ENCODE results near the gene ARHGDIA.

DNA sequence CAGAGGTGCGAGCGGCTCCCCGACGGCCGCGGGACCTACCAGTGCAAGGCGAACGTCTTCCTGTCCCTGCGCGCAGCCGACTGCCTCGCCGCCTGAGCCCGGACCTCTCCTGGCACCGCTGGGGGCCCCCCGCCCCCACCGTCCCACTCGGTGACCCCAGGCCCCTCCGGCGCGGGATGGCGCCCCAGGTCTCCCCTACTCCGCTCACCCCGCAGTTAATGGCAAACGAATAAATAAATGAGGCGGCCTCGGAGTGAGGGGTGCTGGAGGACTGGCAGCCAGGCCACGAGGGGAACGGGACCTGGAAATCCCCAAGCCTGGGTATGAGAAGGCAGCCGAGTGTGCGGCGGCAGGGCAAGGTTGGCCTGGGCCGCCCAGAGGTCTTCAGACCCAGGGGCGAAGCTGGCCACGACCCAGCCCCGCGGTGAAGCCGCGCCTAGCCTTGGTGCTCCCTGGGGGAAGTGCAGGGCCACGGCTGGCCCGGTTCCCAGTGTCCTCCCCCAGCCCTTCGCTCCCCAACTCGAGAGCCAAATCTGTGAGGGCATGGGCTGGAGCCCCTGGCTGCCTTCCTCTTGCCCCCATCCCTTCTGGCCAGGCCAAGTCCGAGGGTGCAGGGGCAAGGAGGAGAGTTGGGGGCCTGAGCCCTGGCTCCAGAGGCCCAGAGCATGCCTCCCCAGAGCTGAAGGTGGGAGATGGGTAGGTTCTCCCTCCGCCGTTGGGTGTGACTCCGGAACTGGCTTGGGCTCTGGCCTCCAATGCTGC lies 31.7 kb upstream of the ARHGDIA start:
- TF ChIP-seq, protein P1, sequence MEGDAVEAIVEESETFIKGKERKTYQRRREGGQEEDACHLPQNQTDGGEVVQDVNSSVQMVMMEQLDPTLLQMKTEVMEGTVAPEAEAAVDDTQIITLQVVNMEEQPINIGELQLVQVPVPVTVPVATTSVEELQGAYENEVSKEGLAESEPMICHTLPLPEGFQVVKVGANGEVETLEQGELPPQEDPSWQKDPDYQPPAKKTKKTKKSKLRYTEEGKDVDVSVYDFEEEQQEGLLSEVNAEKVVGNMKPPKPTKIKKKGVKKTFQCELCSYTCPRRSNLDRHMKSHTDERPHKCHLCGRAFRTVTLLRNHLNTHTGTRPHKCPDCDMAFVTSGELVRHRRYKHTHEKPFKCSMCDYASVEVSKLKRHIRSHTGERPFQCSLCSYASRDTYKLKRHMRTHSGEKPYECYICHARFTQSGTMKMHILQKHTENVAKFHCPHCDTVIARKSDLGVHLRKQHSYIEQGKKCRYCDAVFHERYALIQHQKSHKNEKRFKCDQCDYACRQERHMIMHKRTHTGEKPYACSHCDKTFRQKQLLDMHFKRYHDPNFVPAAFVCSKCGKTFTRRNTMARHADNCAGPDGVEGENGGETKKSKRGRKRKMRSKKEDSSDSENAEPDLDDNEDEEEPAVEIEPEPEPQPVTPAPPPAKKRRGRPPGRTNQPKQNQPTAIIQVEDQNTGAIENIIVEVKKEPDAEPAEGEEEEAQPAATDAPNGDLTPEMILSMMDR (conservative IDR thresholded peaks at IDR 0.05; ENCODE audit: low read depth, low read length): no peak
- TF ChIP-seq EZH2 (IDR thresholded peaks at IDR 0.05; ENCODE audit: low read length, unreplicated experiment): no peak
- TF ChIP-seq EZH2phosphoT487 (IDR thresholded peaks at IDR 0.05; ENCODE audit: borderline replicate concordance, low read length): no peak

Data from PC-3 (cell line).